HCT116 (cell line): ENCODE results near the gene ARRDC1. TPM values are rescaled to one million over a fixed set of nuclear protein-coding genes. Genes with fewer than 3 reads are reported as not detected.

ENCODE experiments used
- ZNF274 ChIP-seq: fragments of 200-500 bp; sonication (Bioruptor generic); IDR thresholded peaks from 2 replicates; pipeline ENCODE4 v1.6.1; 2014; ENCODE audit warnings: mild to moderate bottlenecking, low read depth, low read length, inconsistent platforms
- total RNA-seq: library from RNA; stranded (reverse); gene quantifications from one replicate; pipeline ENCODE4 v1.2.1, GENCODE V29; 2021; ENCODE audit not compliant: unreplicated experiment
- TF ChIP-seq, protein P1 (sequence below): IDR thresholded peaks from 2 replicates; pipeline ENCODE4 v1.6.1; 2012; ENCODE audit warnings: low read depth
- TF ChIP-seq, protein P2 (sequence below): IDR thresholded peaks from 2 replicates; pipeline ENCODE4 v1.6.1; 2011; ENCODE audit warnings: mild to moderate bottlenecking, low read length, moderate library complexity; ENCODE audit not compliant: insufficient replicate concordance; ENCODE audit errors: extremely low read depth
- TF ChIP-seq, protein P3 (sequence below), 3 experiments: fragments of 200-600 bp in 1 of 3; sonication (generic) in 1 of 3; IDR thresholded peaks in 2 of 3; conservative IDR thresholded peaks in 1 of 3; 2 replicates each; pipeline ENCODE4 v1.5.1; 2012 to 2017; ENCODE audit warnings: low read depth in 2 of 3, low read length in 2 of 3, antibody characterized with exemption in 1 of 3, borderline replicate concordance in 1 of 3, control low read depth in 1 of 3, mild to moderate bottlenecking in 1 of 3, mixed read lengths in 1 of 3, mixed run types in 1 of 3, moderate library complexity in 1 of 3; ENCODE audit not compliant: insufficient read depth in 1 of 3

ARRDC1 gene
- total RNA-seq, 1 experiment from 2014 or later = 82.8 TPM

DNA sequence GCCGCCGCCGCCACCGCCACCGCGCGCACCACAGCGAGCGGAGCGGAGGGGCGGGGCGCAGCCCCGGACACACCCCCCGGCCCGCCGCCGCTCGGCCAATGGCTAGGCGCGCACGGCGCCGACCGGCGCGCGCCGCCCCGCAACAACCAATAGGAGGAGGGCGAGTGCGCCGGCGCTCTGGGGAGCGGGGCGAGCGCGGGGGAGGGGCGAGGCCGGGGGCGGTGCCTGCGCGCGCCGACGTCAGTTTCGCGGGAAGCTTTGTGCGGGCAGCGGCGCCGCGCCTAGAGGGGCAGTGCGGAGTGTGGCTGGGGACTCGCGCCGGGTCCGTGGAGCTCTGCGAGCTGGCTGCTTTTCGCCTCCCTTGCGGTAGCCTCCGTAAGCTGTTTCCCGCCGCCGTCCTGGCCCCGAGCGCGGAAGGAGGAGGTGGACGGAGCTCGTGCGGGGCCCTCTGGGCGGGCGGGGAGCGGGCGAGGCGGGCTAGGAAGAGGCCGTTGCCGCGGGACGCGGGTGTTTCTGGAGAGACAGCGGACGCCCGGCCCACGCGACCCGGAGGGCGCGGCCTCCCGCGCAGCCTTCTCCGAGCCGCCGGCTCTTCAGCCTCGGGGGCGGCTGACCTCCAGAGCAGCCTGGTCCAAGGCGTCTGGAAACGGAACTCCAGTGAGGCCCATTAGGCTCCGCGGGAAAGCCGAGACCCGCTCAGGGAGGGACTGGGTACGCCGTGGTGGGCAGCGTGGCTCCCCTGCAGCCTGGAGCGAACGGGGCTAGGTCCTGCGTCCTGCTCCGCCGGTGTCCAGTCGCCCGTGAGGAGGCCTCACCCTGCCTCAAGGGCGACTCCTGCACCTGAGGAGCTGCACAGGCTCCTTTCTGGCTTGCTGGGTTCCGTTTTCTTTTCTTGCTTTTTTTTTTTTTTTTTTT, 14.8 kb upstream of the ARRDC1 start, which contains the start of gene ZMYND19 (continued):
- TF ChIP-seq, protein P1, sequence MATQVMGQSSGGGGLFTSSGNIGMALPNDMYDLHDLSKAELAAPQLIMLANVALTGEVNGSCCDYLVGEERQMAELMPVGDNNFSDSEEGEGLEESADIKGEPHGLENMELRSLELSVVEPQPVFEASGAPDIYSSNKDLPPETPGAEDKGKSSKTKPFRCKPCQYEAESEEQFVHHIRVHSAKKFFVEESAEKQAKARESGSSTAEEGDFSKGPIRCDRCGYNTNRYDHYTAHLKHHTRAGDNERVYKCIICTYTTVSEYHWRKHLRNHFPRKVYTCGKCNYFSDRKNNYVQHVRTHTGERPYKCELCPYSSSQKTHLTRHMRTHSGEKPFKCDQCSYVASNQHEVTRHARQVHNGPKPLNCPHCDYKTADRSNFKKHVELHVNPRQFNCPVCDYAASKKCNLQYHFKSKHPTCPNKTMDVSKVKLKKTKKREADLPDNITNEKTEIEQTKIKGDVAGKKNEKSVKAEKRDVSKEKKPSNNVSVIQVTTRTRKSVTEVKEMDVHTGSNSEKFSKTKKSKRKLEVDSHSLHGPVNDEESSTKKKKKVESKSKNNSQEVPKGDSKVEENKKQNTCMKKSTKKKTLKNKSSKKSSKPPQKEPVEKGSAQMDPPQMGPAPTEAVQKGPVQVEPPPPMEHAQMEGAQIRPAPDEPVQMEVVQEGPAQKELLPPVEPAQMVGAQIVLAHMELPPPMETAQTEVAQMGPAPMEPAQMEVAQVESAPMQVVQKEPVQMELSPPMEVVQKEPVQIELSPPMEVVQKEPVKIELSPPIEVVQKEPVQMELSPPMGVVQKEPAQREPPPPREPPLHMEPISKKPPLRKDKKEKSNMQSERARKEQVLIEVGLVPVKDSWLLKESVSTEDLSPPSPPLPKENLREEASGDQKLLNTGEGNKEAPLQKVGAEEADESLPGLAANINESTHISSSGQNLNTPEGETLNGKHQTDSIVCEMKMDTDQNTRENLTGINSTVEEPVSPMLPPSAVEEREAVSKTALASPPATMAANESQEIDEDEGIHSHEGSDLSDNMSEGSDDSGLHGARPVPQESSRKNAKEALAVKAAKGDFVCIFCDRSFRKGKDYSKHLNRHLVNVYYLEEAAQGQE = no peak
- TF ChIP-seq, protein P2, sequence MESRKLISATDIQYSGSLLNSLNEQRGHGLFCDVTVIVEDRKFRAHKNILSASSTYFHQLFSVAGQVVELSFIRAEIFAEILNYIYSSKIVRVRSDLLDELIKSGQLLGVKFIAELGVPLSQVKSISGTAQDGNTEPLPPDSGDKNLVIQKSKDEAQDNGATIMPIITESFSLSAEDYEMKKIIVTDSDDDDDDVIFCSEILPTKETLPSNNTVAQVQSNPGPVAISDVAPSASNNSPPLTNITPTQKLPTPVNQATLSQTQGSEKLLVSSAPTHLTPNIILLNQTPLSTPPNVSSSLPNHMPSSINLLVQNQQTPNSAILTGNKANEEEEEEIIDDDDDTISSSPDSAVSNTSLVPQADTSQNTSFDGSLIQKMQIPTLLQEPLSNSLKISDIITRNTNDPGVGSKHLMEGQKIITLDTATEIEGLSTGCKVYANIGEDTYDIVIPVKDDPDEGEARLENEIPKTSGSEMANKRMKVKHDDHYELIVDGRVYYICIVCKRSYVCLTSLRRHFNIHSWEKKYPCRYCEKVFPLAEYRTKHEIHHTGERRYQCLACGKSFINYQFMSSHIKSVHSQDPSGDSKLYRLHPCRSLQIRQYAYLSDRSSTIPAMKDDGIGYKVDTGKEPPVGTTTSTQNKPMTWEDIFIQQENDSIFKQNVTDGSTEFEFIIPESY = no peak
- TF ChIP-seq, protein P3, sequence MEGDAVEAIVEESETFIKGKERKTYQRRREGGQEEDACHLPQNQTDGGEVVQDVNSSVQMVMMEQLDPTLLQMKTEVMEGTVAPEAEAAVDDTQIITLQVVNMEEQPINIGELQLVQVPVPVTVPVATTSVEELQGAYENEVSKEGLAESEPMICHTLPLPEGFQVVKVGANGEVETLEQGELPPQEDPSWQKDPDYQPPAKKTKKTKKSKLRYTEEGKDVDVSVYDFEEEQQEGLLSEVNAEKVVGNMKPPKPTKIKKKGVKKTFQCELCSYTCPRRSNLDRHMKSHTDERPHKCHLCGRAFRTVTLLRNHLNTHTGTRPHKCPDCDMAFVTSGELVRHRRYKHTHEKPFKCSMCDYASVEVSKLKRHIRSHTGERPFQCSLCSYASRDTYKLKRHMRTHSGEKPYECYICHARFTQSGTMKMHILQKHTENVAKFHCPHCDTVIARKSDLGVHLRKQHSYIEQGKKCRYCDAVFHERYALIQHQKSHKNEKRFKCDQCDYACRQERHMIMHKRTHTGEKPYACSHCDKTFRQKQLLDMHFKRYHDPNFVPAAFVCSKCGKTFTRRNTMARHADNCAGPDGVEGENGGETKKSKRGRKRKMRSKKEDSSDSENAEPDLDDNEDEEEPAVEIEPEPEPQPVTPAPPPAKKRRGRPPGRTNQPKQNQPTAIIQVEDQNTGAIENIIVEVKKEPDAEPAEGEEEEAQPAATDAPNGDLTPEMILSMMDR (IDR thresholded peaks at IDR 0.05 in 2 of 3, conservative IDR thresholded peaks at IDR 0.05 in 1 of 3; ENCODE audit: borderline replicate concordance in 1 of 3, insufficient read depth in 1 of 3, low read depth in 2 of 3, low read length in 2 of 3) = 0 out of 6 replicates have a peak, but pooled peaks of 1 of the 3 experiments have one; percentile 6
- TF ChIP-seq ZNF274 = no peak
